Measurements from ENCODE around the gene CDKAL1.

GRCh38 chr6:21102201-21102600, 567.9 kb downstream of the CDKAL1 start:
- TF ChIP-seq EZH2 (IDR thresholded peaks at IDR 0.05; ENCODE audit: borderline replicate concordance) (no peak), EZH2phosphoT487 (IDR thresholded peaks at IDR 0.05; ENCODE audit: low read depth, severe bottlenecking, unreplicated experiment) (no peak), CTCF (IDR thresholded peaks at IDR 0.05; ENCODE audit: poor library complexity) (no peak)

All from hepatocyte (in vitro differentiated cells).